Endothelial cell of umbilical vein (primary cell): Measurements from ENCODE around the gene GPSM1. TPM values are rescaled to one million over a fixed set of nuclear protein-coding genes. Genes with fewer than 3 reads are reported as not detected.
"Not testable (repeated sequence)": the region's sequence is repeated elsewhere in the genome, so short reads cannot be mapped to it uniquely, and the experiment has no call there.

Experiments
- BruUV-seq: library from RNA; stranded (reverse); fragments of 400-500 nt; replicated peaks from 2 replicates; lab custom pipeline; 2021; lab: Mats Ljungman, UMichigan
- CTCF ChIA-PET: fragments of 300-600, 350-600 bp; sonication (Branson Sonifier 250); formaldehyde crosslinking; loops from one replicate; lab custom pipeline; 2021; ENCODE audit warnings: antibody characterized with exemption, inconsistent platforms; lab: Charles Lee
- POLR2A ChIA-PET: fragments of 300-600, 350-600 bp; sonication (Branson Sonifier 250); formaldehyde crosslinking; loops from one replicate; lab custom pipeline; 2021; ENCODE audit warnings: antibody characterized with exemption, inconsistent platforms; lab: Charles Lee
- DNase-seq: peaks from one replicate; pipeline ENCODE4 v3.0.0-alpha.2; 2011; ENCODE audit warnings: low read depth, low spot score
- FAIRE-seq: peaks from 2 replicates; lab custom pipeline; 2011; peaks lifted over from hg19 to GRCh38; lab: Jason Lieb, UNC
- H2AFZ ChIP-seq: 2 replicates; pipeline ENCODE4 v1.6.0; 2012; ENCODE audit warnings: low read depth, low read length, control low read depth, inconsistent platforms
- H3K27ac ChIP-seq: 2 replicates; pipeline ENCODE4 v1.5.1; 2011; ENCODE audit warnings: low read depth, mild to moderate bottlenecking, control low read depth, low read length, moderate library complexity; ENCODE audit not compliant: insufficient read depth
- H3K27me3 ChIP-seq, 2 experiments: 2 replicates each; pipeline versions ENCODE4 v1.6.0 to v1.6.1; 2011; ENCODE audit warnings: low read length in 2 of 2, mixed read lengths in 1 of 2; ENCODE audit not compliant: control insufficient read depth in 2 of 2, insufficient read depth in 2 of 2
- H3K36me3 ChIP-seq, 2 experiments: 2 replicates in 1 of 2; 3 replicates in 1 of 2; pipeline ENCODE4 v1.5.1; 2011; ENCODE audit warnings: low read length in 2 of 2, mild to moderate bottlenecking in 1 of 2, moderate library complexity in 1 of 2; ENCODE audit not compliant: control insufficient read depth in 2 of 2, insufficient read depth in 2 of 2; ENCODE audit errors: extremely low read depth in 1 of 2
- H3K4me1 ChIP-seq: 3 replicates; pipeline ENCODE4 v1.5.1; 2011; ENCODE audit warnings: mild to moderate bottlenecking, low read length; ENCODE audit not compliant: control insufficient read depth, insufficient read depth; ENCODE audit errors: extremely low read depth
- H3K4me2 ChIP-seq: 2 replicates; pipeline ENCODE4 v1.6.1; 2011; ENCODE audit warnings: low read length, control low read depth, mixed read lengths; ENCODE audit not compliant: insufficient read depth
- H3K4me3 ChIP-seq, 3 experiments: fragments of 200-600 bp in 1 of 3; sonication (generic), shearing (Covaris generic) in 1 of 3; replicated peaks in 1 of 3; 2 replicates each; pipeline ENCODE4 v1.5.1; 2011 to 2016; ENCODE audit warnings: control low read depth in 3 of 3, low read length in 3 of 3, mild to moderate bottlenecking in 2 of 3, inconsistent platforms in 1 of 3, low read depth in 1 of 3, moderate library complexity in 1 of 3; ENCODE audit not compliant: insufficient read depth in 1 of 3
- H3K79me2 ChIP-seq: 2 replicates; pipeline ENCODE4 v1.6.0; 2012; ENCODE audit warnings: low read length, inconsistent platforms; ENCODE audit not compliant: control insufficient read depth, insufficient read depth
- H3K9ac ChIP-seq: replicated peaks from 2 replicates; pipeline ENCODE3; 2011; ENCODE audit warnings: low read length, control low read depth; ENCODE audit not compliant: insufficient read depth; ENCODE audit errors: extremely low read depth
- H3K9me1 ChIP-seq: replicated peaks from 3 replicates; pipeline ENCODE4 v1.6.0; 2011; ENCODE audit warnings: mild to moderate bottlenecking, low read length; ENCODE audit not compliant: control insufficient read depth, insufficient read depth; ENCODE audit errors: extremely low read depth
- H3K9me3 ChIP-seq: replicated peaks from 2 replicates; pipeline ENCODE4 v1.5.1; 2012; ENCODE audit warnings: low read length, inconsistent platforms; ENCODE audit not compliant: control insufficient read depth, insufficient read depth
- H4K20me1 ChIP-seq: replicated peaks from 2 replicates; pipeline ENCODE3; 2011; ENCODE audit warnings: mild to moderate bottlenecking, low read length; ENCODE audit not compliant: control insufficient read depth, insufficient read depth; ENCODE audit errors: extremely low read depth
- CTCF ChIP-seq, 2 donors: IDR thresholded peaks; 1 replicate in 1 of 2; 2 replicates in 1 of 2; pipeline ENCODE4 v1.5.1; 2011; ENCODE audit warnings: low read length in 2 of 2, mild to moderate bottlenecking in 2 of 2, moderate library complexity in 2 of 2, control low read depth in 1 of 2, inconsistent platforms in 1 of 2, low read depth in 1 of 2; ENCODE audit not compliant: insufficient read depth in 1 of 2; ENCODE audit errors: extremely low read depth in 1 of 2
- MYC ChIP-seq: IDR thresholded peaks from one replicate; pipeline ENCODE4 v1.6.1; 2011; ENCODE audit warnings: mild to moderate bottlenecking, low read depth, low read length
- POLR2AphosphoS5 ChIP-seq: IDR thresholded peaks from 2 replicates; pipeline ENCODE4 v1.6.1; 2012; ENCODE audit warnings: low read depth, mild to moderate bottlenecking, control low read depth, low read length, moderate library complexity; ENCODE audit not compliant: insufficient read depth
- dilution Hi-C: fragments of 300-500 bp; cut with MboI; formaldehyde crosslinking; loops from one replicate; pipeline ENCODE4 v1.15.0; 2019; ENCODE audit warnings: low sequenced_read_pairs; ENCODE audit not compliant: extremely low pct_ligation_motif_present
- intact Hi-C: fragments of 100-400 bp; cut with micrococcal nuclease; formaldehyde crosslinking; loops from one replicate; pipeline ENCODE4 v1.10.0; 2022
- polyA plus RNA-seq, 4 experiments: library from polyadenylated mRNA; depleted of rRNA in 3 of 4; stranded (reverse) in 3 of 4; unstranded in 1 of 4; fragments of >200 nt; gene quantifications; 2 replicates each; pipeline versions ENCODE4 v1.2.1 to v1.2.3, GENCODE V29; 2011 to 2012; ENCODE audit warnings: missing spikeins in 1 of 4
- total RNA-seq: library from RNA; stranded (reverse); gene quantifications from 2 replicates; pipeline ENCODE4 v1.2.3, GENCODE V29; 2021

The GPSM1 gene
- total and polyA plus RNA-seq, 2 donors (not counting 3 experiments of a cell fraction or from before 2014, with no cell fraction given) = 34.6 to 47.1 TPM

GRCh38 chr9:136351252-136351800 is 24.0 kb downstream of the GPSM1 start:
- H2AFZ ChIP-seq = no peak overlapping the region
- H3K9ac ChIP-seq = no peak overlapping the region
- H3K36me3 ChIP-seq = no peaks in the 10 kb centered on the region
- H3K27me3 ChIP-seq = no peaks in the 10 kb centered on the region
- ChIA-PET CTCF (no interaction called here), POLR2A (no interaction called here)
- H4K20me1 ChIP-seq = no peaks in the 10 kb centered on the region
- no TSS peak for BruUV-seq
- H3K4me2 ChIP-seq = no peak overlapping the region
- H3K9me3 ChIP-seq = no peaks in the 10 kb centered on the region
- no peak overlapping the region for H3K27ac ChIP-seq
- H3K79me2 ChIP-seq = no peaks in the 10 kb centered on the region
- H3K4me3 ChIP-seq = no peak overlapping the region
- intact Hi-C loops (no loop called here), dilution Hi-C loops (no loop called here)
- FAIRE-seq (no peak), DNase-seq (no peak)
- TF ChIP-seq POLR2AphosphoS5 = peak; percentile 12
- TF ChIP-seq MYC = no peak
- TF ChIP-seq CTCF (IDR thresholded peaks at IDR 0.05; ENCODE audit: extremely low read depth in 1 of 2, insufficient read depth in 1 of 2, low read depth in 1 of 2, low read length in 2 of 2) = no peak
- H3K9me1 ChIP-seq = no peaks in the 10 kb centered on the region
- H3K4me1 ChIP-seq = no peaks in the 10 kb centered on the region

GRCh38 chr9:136351868-136352267 is 24.5 kb downstream of the GPSM1 start:
- H3K27ac ChIP-seq, H3K27me3 ChIP-seq, H3K9me3 ChIP-seq, CTCF ChIA-PET, H3K36me3 ChIP-seq, H3K4me1 ChIP-seq, dilution Hi-C loops, H3K9me1 ChIP-seq, FAIRE-seq, intact Hi-C loops, H3K4me3 ChIP-seq, DNase-seq, H2AFZ ChIP-seq, H3K4me2 ChIP-seq, H4K20me1 ChIP-seq, H3K9ac ChIP-seq, BruUV-seq, POLR2A ChIA-PET, H3K79me2 ChIP-seq: not testable (repeated sequence)
